Dermis blood vessel endothelial cell (primary cell): ENCODE results near the gene ST3GAL3. TPM values are rescaled to one million over a fixed set of nuclear protein-coding genes. Genes with fewer than 3 reads are reported as not detected.
A peak's percentile ranks its signal among the peaks of the same experiment; 100 is the strongest.
"Not testable (repeated sequence)": the region's sequence is repeated elsewhere in the genome, so short reads cannot be mapped to it uniquely, and the experiment has no call there.

Experiments used
- DNase-seq: peaks from one replicate; pipeline ENCODE4 v3.0.0; 2010
- total RNA-seq: library from RNA; depleted of rRNA; stranded (reverse); fragments of >200 nt; gene quantifications from 2 replicates; pipeline ENCODE4 v1.2.3, GENCODE V29; 2014

Gene ST3GAL3
- total RNA-seq, 1 donor from 2014 or later = 14.6 TPM

DNA sequence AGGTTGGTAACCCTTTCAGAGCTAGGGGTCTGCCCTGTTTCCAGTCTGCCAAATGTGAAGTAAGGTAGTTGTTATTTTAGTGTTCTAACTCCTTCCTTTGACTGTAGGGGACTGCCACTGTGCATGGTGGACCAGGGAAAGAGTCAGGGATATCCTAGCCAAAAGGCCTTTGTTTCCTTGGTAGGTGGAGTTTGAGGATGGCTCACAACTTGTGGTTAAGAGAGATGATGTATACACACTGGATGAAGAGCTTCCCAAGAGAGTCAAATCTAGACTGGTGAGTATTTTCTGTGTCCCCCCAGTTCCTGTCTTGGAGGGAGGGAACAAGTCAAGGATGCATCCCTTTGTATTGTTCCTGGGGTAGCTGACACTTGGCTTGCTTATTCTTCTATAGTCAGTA, 3.5 kb upstream of the ST3GAL3 start:
- DNase-seq = no peak

DNA sequence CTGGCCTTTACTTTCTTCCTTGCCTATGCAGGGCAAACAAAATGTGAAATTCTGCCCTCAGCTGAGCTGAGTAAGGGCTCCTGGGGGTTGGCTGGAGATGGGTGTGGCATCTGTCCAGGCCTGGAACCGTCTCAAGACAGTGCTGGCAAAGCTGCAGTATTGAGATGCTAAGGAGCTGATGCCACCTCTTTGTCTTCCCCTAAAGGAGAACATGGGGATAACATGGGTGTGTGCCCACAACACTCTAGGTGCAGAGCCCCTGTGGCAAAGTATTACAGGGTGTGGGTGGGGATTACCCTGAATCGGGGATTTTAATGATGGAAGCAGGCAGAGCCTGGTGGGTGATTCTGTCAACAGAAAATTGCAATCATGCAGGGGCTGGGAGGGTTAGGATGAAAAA, 2.5 kb upstream of the ST3GAL3 start:
- no peak for DNase-seq

DNA sequence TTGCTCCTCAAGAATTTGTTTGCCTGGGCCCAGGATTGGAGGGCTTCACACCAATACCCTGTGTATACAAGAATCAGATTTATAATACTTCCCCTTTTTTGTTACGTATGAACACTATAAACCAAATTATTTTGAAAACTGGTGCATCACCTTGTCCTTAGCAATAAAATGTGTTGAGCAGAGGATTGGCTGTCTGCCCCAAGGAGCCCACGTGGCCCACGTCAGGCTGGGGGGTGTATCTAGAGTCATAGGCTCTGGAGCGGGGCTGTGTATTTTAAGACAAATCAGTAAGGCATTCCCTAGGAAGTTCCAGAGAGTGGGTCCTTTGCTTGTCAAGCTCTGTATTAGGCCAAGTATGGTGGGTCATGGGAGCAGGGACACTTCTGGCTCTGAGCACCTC, 2.0 kb upstream of the ST3GAL3 start:
- no peak for DNase-seq

DNA sequence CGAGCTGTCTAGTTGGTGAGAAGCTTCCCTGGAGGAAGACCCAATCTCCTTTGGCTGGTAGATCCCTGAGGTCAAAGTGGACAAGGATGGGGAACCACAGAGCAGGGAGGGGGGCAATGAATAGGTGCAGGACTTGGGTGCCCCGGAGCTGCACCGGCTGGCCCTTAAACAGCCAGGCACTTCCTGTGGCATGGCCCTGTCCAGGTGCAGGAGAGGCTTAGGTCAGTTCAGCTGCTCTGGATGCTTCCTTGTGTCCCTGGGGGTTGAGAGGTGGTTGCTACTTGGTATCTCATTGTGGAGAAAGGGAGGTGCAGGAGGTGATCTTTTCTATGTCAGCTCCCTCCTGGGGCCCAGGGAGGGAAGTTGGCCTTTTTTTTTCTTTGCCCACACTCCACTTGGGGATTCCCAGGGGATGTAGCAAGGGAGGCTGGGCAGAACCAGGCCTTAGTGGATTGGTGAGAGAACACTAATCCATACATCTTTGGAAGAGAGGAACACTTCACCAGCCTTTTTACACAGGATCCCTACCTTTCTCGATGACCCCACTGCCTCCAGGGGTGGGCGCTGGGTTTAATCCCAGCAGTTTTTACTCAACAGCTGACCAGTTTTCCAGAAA, 1.2 kb upstream of the ST3GAL3 start:
- peak; percentile 16 for DNase-seq

DNA sequence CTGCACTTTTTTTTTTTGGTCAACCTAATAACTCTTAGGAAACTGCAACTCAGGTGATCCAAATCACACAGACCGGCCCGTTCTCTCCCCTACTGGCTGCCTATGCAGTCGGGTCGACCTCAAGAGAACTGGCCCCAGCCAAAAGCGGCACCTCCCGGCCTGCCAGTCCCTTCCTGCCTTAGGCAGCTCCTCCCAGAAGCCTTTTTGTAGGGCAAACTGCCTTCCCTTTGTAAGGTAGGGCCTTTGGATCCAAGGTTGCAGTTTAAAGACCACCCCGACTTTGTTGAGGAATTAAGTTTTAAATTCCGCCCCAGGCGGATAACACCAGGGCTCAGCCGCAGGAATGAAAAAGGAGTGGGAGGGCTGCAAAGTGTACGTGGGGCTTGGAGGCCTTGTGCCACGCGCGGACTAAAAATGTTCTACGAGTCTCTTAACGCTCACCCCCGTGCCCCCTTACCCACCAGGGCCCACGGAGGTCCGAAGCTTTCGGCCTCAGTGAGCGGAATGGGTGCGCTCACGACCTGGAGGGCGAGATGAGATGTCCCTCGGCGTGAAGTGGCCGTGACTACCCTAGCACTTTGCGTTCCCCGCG, 642 bp upstream of the ST3GAL3 start:
- peak; percentile 39 for DNase-seq

DNA sequence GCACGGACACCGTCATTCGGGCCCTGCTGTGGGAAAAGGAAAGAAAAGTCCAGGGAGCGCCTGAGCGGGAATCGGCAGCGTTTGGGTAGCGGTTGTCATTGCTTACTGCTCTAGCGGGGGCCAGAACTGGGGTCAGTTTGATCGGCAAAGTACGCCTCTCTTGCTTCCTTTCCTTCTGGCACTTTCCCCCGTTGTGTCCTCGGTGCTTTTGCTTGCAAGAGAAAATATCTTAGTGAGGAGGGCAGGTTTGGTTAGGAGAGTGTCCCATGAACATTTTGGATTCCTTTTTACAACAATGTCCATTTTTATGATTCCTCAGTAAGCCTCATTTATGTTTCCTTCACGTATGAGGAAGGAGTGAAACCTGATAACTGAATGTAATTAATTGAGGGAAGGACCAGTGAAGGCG, 670 bp downstream of the ST3GAL3 start:
- peak; percentile 65 for DNase-seq

DNA sequence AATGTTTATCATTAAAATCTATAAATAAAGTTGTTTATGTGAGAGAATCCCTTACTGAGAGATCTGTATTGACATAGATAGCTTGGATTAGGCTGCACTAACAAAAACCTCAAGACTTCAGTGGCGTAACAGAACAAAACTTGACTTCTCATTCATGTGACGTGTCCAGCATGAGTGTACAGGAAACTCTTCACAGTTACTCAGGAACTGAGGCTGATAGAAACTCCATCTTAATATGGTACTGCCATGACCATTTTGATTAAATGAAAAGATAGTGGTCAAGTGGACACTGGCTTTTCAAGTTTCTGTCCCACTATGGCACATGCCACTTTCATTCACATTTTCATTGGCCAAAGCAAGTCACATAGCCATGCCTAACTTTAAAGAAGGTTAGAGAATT, 3.7 kb downstream of the ST3GAL3 start:
- DNase-seq = peak; percentile 89

DNA sequence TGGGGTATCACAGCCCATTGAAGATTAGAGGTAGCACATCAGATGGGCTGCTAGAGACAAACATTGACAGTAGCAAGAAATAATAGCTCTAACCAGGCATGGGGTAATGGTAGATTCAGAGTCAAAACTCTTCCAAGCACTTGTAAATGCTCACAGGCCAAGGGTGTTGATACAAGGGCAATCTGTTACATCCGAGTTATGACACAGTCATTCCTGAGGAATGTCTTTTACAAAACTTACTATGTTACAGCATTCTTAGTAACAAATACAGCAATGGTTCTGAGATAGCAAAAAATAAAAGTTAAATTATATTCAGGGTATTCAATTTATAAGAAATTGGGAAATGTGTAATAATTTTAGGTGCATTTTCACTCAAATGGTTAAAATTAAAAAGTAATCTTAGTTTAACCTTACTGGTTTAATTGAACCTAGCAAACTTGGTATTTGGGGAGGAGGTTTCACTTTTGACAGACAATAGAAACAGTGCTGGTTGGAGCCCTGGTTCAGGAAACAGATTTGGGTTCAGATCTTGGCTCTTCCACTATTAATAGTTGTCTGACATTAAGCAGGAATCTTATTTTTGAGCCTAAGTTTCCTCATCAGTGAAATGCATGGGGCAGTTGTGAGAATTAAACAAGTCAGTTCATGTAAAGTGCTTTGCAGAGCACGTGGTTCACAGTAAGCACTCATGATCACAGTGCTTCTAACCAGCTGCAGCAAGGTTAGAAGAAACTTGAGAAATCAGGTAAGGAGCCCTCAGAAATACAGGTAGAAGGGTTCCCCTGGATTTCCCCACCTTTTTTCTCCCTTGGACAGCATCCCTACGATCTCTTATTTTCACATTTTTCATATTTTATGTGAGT, 4.4 kb downstream of the ST3GAL3 start:
- DNase-seq = peak; percentile 84

DNA sequence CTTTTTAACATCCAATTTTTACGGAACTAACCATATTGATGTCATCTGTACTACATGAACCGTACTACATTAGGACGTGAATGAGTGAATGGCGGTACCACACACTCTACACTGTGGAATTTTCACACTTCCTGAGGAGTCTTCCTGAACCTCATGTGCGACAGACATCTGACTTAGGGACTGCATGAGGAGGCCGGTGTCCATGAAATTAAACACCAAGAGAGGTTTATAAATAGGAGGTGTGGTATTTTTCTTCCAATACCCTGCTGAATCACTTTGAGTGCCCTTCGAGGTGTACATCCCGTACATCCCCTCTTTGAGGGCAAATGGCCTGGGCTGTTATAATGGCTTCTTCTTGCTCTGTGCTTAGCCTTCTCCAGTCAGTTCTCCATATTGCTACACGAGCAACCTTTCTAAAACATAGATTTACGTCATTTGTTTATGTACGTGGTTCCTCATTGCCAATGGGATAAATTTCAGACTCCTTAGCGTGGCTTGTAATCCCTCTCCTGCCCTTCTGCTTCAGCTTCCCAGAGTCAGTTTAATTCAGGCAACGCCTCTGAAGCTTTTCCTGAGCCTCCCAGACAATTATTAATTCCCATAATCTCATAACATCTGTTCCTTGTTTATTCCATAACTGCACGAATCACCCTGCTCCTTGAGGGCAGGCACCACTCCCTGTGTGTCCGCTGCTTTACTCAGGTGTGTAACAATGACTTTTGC, 9.4 kb downstream of the ST3GAL3 start:
- no peak for DNase-seq

DNA sequence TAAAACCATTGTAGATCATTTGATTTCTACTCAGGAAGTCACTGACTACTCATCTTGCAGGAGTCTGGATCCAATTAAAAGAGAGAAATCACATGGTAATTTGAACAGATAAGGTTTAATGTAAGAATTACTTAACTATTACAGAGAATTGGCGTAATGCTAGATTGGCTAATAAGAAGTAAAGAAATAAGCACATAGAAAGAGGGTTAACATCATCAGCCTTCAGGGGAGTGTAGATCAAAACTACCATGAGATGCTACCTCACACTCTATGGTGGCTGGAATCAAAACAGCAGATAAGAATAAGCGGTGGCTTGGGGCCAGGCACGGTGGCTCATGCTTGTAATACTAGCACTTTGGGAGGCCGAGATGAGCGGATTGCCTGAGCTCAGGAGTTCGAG, 11.7 kb downstream of the ST3GAL3 start:
- DNase-seq = no peak

DNA sequence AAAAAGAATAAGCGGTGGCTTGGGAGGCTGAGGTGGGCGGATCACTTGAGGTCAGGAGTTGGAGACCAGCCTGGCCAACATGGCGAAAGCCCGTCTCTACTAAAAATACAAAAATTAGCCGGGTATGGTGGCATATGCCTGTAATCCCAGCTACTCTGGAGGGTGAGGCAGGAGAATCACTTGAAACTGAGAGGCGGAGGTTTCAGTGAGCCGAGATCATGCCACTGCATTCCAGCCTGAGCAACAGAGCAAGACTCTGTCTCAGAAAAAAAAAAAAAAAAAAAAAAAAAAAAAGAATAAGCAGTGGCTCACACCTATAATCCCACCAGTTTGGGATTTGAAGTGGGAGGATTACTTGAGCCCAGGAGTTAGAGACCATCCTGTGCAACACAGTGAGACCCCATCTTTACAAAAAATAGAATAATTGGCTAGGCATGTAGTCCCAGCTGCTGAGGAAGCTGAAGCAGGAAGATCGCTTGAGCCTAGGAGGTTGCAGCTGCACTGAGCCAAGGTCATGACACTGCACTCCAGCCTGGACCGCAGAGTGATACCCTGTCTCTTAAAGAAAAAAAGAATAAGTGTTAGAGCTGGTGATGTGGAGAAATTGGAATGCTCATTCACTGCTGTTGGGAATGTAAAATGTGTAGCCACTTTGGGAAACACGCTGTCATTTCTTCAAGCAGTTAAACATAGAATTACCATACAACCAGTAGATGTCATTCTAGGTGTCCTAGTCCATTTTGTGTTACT, 12.5 kb downstream of the ST3GAL3 start:
- DNase-seq = not testable (repeated sequence)

DNA sequence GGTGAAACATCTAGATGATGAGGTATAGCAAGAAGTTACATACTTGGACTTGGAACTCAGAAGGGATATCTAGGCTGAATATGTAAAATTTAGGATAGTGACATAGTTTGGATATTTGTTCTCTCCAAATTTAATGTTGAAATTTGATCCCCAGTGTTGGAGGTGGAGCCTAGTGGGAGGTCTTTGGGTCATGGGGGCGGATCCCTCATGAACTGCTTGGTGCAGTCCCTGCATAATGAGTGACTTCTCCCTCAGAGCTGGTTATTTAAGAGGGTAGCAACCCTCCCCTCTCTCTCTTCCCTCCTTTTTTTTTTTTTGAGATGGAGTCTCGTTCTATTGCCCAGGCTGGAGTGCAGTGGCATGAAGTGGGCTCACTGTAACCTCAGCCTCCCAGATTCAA, 15.5 kb downstream of the ST3GAL3 start:
- no peak for DNase-seq

DNA sequence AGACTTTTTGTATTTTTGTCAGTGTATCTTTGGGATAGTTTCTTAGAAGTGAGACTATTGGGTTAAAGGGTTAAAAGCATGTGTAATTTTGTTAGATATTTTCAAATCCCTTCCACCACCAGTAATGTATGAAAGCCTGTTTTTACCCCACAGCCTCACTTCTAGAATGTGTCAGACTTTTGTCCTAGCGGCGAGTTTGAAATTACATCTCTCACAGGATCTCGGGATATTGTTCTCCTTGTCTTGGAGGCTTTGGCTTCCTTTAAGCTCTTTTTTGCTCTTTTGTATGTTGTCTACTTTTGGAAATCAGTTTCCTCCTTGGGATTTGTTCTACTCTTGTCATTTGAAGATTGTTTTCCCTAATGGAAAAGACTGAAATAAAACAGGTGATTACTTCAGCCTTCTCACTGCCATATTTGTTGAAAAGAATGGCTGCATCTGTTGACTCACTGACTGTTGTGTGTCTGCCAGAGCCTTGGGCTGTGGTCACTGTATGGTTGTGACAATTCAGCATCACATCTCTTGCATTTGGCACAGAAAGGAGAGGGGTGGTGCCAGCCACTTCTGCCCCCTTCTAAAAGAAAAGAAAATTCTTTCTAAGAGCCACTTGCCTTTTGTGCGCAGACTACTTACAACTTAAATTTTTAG, 22.6 kb downstream of the ST3GAL3 start:
- DNase-seq = no peak

DNA sequence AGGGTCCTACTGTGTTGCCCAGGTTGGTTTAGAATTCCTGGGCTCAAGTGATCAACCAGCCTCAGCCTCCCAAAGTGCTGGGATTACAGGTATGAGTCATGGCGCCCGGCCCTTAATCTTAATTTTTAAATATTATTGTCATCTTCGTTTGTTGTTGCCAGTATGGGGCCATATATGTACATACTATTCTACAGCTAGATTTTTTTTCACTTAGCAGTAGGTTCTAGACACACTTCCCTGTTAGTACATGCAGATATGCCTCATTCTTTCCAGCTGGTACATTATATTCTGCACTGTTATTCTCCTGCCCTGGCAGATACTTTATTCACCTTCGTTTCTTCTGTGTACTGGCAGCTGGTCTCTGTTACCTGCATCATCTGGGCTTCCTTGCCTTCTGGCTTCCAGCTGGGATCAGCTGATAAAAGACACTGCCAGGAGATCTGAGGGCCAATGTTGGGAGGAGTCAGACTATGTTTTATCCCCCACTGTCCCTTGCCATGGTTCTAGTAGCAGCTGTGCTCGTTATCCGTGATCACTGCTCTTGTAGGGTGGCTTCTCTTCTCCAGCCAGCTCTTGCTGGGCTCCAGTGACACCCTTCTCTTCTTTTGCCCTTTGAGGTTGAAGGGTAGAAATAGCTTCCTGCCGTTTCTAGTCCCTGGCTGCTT, 24.7 kb downstream of the ST3GAL3 start:
- no peak for DNase-seq

DNA sequence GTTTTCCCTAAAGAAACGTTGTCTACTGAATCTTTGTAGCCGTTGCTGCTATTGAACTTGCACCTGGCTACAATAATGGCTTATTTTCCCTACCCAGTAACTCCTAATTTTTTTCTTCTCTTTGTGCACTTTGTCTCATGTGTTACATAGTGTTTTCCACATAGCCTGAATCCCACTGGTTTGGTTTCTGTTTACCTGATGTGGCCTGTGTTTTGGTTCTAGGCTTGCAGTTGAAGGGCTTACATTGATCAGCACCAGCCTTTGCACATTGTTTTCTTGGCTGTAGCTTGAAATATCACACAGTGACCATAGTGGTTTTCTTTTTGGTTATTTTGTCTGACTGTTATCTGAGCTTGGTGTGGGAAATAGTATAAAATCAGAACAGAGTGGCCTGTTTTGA, 29.5 kb downstream of the ST3GAL3 start:
- no peak for DNase-seq

DNA sequence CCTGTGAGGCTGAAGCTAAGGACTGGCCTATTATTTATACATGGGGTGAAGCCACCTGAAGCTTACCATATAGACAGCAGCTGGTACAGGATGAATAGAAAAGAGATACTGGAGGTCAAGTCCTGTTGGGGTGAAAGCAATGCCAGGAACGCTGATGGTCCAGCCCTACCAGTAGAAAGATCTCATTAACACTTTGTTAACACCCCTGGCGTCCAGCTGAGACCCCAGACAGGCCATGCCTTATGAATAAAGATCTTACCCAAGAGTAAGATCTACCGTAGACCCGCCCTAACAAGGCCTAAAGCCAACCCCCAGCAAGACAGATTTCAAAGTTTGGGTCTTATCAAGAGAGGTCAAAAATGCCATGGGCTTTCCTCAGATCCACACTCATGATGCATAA, 34.7 kb downstream of the ST3GAL3 start:
- no peak for DNase-seq

DNA sequence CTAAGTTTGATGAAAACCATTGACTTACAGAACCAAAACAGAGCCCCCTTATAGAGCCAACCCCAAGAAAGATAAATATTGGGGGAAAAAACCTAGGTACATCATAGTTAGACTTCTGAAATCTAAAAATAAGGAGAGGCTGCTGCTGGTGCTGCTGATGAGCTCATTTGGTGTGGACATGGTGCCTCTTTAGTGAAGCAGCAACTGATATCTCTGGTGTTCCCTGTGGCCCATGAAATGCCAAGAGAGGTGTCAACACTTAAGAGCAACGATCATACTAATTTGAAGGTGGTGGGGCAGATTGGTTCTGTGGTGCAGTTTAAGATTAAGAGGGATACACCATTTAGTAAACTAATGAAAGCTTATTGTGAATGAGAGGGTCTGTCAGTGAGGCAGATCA, 35.9 kb downstream of the ST3GAL3 start:
- no peak for DNase-seq

DNA sequence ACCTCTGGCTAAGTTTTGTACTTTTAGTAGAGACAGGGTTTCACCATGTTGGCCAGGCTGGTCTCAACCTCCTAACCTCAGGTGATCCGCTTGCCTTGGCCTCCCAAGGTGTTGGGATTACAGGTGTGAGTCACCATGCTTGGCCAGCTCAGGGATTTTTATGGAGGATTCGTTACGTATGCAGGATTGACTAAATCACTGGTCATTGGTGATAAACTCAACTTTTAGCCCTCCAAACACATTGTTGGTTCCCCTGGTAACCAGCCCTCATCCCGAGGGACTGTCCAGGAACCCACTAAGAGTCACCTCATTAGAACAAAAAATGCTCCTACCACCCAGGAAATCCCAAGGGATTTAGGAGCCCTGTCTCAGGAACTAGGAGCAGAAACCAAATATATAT, 40.4 kb downstream of the ST3GAL3 start:
- no peak for DNase-seq

DNA sequence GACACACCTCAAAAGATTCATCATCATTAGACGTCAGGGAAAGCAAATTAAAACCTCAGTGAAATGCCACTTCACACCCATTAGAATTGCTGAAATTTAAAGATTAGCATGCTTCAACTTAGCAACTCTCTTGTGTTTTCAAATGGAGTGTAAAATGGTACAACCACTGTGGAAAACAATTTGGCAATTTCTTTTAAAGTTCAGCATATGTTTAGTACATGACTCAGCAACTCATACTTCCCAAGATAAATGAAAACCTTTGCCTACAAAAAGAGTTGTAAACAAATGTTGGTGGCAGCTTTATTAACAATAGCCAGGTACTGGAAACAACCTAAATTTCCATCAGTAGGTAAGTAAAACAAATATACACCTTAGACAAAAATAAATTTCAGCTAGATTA, 42.7 kb downstream of the ST3GAL3 start:
- DNase-seq = no peak

DNA sequence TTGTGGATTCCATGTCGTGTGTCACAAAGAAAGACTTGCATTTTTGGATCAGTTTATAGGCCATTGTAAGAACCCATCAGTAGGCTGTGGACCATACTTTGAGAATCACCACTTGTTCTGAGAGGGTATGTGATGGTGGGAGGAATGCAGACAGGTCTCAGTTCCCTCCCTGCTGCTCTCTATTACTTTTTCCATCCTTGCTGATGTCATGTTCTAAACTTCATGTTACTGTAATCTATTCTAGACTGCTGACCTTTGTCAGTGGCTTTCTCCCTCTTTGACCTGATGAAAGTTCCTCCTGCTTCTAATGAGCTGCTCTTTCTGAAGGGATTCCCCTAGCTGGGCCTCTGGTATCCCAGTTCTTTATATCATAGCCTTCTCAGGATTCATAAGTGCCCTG, 46.1 kb downstream of the ST3GAL3 start:
- no peak for DNase-seq

DNA sequence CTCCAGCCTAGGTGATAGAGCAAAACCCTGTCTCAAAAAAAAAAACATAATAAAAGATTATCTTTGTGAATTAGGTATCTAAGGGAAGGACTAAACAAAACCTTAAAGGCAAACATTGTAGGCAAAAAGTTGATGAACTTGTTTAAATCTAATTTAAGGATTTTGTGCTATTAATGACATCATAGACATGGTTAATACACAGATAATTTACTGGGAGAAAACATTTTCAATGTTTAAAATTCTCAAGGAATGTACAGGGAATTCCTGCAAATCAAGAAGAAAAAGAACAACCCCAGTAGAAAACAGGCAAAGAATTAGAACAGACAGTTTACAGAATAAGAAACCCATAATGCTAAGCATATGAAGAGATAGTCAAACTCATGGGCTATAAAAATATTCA, 47.6 kb downstream of the ST3GAL3 start:
- no peak for DNase-seq
